HG02798 (cell line): ENCODE data around the gene IQSEC2.

ENCODE experiments used
- ATAC-seq: cut with Tn5 transposase; IDR thresholded peaks from one replicate; pipeline ENCODE4 v1.9.1; 2021; ENCODE audit warnings: mild to moderate bottlenecking; ENCODE audit not compliant: unreplicated experiment, poor library complexity

IQSEC2 gene

GRCh38 chrX:53281321-53281822 is at the start of gene IQSEC2:
Gene IQSEC2, minus strand, starts transcription at chrX:53281584.
- no peak for ATAC-seq

GRCh38 chrX:53330331-53330730 is 48.9 kb upstream of the IQSEC2 start:
- ATAC-seq = no peak

- ATAC-seq = no peak
Measured at GRCh38 chrX:53324803-53325202, 43.4 kb upstream of the IQSEC2 start.

GRCh38 chrX:53324085-53324484 is 42.7 kb upstream of the IQSEC2 start:
- no peak for ATAC-seq

GRCh38 chrX:53323196-53323595 is 41.8 kb upstream of the IQSEC2 start:
- no peak for ATAC-seq

GRCh38 chrX:53321943-53322497 is 40.6 kb upstream of the IQSEC2 start:
- ATAC-seq = no peak

GRCh38 chrX:53321230-53321942 is 40.0 kb upstream of the IQSEC2 start:
- ATAC-seq = no peak

GRCh38 chrX:53320543-53321229 is 39.3 kb upstream of the IQSEC2 start:
- ATAC-seq = no peak

GRCh38 chrX:53319614-53320542 is 38.5 kb upstream of the IQSEC2 start:
- ATAC-seq = no peak

- ATAC-seq = no peak
Measured at GRCh38 chrX:53318766-53319353, 37.5 kb upstream of the IQSEC2 start.

GRCh38 chrX:53317365-53318069 is 36.1 kb upstream of the IQSEC2 start:
- peak; percentile 64 for ATAC-seq

- ATAC-seq = no peak
Measured at GRCh38 chrX:53316860-53317237, 35.5 kb upstream of the IQSEC2 start.

GRCh38 chrX:53316111-53316859 is 34.9 kb upstream of the IQSEC2 start:
- ATAC-seq = no peak

GRCh38 chrX:53313728-53314105 is 32.3 kb upstream of the IQSEC2 start:
- ATAC-seq = no peak

GRCh38 chrX:53312946-53313727 is 31.8 kb upstream of the IQSEC2 start:
- peak; percentile 36 for ATAC-seq

- no peak for ATAC-seq
Measured at GRCh38 chrX:53309837-53310236, 28.5 kb upstream of the IQSEC2 start.

GRCh38 chrX:53308836-53309235 is 27.5 kb upstream of the IQSEC2 start:
- no peak for ATAC-seq
